K562 treated with DMSO at 1 percent for 24 hours (cell line): ENCODE measurements around the gene ZNF667. TPM values are rescaled to one million over a fixed set of nuclear protein-coding genes. Genes with fewer than 3 reads are reported as not detected.

Source experiments
- total RNA-seq: library from RNA; unstranded; fragments of 300-600 nt; gene quantifications from 2 replicates; pipeline ENCODE4 v1.2.3, GENCODE V29; 2022; ENCODE audit warnings: low read depth; ENCODE audit not compliant: insufficient read depth

Gene ZNF667
- not detected in 2 replicates for total RNA-seq

DNA sequence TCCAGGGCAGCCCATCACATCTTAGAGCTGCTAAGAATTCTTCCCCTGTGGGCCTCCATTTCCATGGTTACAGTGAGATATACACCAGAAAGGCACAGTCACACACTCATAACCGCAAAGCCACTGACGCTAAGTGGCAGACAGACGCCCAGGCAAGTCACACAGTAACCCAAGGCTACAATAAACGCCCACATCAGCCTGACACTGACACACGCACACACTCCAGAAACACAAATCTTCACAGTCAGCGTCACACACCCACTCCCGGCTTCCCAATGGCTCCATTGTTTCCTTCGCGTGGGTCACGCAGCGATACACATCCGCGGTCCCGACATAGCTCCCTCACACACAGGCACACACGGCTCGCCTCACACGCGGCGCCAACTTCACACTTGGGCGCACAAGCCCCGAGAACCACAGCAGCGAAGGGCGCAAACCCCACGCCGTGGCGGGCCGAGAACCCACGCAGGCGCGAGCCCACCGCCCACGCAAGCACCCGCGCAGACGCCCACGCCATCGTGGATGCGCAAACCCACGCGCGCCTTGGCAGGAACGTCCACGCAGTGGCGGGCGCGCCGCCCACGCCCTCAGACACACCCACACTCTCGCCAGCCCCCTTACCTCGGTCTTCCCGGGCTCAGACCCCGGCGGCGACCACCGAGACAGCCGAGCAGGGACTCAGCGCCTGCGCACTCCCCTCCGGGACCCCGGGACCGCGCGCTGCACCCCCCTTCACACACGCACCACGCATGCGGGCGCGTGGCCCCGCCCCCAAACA, at the start of gene ZNF667:
Gene ZNF667 (minus strand): TSS at position 695 of the 778 bp plus-strand sequence. CDS start 14,975 bp downstream, outside the sequence.

DNA sequence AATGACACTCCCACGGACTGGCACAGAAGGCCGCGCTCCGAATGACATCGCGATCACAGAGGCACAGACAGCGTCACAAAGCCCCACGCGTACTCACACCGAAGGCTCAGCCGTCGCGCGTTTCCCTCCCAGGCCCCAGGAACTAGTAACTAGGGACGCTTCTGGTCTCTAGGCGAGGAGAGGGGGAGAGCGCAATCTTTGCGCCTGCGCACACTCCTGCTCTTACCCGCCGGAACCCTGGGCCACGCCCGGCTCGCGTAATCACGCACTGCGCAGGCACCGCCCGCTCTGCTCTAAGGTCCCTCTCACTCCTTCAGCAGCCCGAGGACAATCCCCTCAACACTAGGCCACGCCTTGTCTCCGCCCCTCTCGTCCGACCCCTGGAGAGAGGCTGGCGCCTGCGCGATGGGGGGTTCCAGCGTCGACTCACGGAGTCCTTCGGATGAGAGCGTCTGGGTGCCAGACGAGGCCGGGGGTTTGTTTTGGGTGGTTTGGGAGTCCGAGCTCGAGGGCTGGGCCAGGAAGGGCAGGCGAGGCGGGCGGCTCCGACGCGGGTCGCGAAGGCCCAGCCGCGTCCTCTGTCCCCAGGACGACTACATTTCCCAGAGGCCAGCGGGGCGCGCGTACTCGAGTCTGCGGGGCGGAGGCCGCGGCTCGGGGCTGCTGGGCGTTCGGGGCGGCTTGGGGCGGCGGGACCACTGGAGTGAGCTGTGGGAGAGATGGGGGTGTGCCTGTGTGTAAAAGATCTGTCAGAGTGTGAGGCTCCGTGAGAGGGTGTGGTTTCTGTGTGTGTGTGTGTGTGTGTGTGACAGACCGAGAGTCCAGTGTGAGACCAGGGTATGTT, 30.5 kb upstream of the ZNF667 start, which contains the start of gene ZNF471:
Gene ZNF471 (plus strand): TSS at position 410 of the 844 bp plus-strand sequence. CDS start 3,717 bp downstream, outside the sequence.

DNA sequence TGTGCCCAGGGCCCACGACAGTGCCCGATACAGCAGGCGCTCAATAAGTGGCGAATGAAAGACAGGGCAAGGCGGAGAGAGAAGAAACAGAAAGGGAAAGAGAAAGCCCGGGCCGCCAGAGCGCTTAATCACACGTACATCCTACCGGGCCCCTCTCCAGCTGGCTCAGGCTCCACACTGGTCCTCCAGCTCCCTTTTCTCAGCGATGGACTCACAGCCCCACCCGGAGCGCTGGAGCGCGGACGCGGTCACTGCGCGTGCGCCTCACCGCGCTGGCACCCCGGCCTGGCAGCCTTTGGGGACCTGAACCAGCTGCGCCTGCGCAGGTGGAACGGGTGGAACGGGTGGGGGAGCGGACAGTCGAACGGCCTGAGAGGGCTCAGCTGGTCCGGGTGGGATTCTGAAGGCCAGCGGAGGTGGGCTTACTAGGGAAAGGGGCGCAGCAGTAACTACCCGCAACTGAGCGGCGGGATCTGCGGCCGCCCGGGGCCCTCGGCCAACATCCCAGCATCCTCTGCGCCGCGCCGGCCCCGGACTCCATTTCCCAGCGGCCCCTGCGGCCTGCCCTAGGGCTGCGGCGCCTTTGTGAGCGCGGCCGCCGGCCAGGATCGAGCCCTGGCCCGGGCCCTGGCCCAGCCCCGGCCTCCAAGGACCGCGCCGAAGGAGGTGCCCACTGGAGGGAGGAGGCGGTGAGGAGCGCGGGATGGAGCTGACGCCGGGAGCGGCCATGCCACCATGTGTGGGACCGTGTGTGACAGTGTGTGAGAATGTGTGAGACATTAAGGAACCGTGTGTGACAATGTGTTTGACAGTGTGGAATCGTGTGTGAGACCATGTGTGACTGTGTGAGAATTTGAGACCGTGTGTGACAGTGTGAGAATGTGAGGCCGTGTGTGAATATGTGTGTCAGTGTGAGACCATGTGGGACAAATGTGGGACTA, 73.1 kb downstream of the ZNF667 start, which contains the start of gene ZNF583:
Gene ZNF583 (plus strand): TSS at position 569 of the 941 bp plus-strand sequence. CDS start 2,783 bp downstream, outside the sequence.

DNA sequence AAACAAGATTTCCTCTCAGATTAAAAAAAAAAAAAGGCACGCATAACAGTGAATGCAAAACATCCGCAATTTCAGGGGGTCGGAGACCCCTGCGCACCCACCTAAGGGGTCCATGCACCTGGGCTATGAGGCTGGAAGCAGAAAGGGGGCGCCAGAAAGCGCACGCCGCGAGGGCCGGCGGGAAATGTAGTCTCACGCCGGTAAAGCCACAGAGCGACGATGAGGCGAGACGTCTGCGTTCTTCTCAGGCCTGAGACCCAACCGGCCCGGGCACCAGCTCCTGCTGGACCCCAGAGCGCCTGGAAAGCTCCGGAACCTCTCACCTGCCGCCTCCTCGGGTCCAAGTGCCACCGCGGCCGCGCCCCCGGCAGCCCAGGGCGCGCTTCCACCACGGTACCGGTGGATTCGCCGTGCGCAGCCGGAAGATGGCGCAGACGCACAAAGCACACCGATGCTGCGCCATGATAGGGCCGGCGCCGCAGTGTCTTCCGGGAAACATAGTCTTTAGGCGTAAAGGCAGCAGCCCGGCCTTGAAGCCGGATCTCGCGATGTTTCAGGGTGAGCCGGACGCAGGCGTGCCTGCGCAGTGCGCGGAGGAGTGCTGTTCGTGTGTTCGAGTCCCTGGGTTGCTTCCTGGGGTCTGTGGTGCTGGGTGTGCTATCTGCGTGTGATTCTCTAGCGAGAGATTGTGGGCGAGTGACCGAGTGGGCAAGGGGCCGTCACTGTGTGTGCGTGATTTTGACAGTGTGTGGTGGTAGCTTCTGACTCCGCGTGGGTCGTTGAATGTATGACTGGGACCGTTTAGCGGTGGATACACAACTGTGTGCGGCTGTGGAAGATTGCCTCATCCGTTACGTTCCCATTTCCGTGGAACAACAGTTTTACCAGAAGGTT, 83.8 kb downstream of the ZNF667 start, which contains the start of gene ZNF582:
Gene ZNF582 (minus strand): TSS at position 416 of the 894 bp plus-strand sequence. CDS start 1,782 bp downstream, outside the sequence.

Other genes with a start within 250 kb of the ZNF667 start
- not detected in 2 replicates for gene EDDM13, start 204.6 kb downstream of the ZNF667 start, total RNA-seq
- gene ZSCAN5A, start 162.5 kb downstream of the ZNF667 start, total RNA-seq: 6.4 and 11.1 TPM in 2 replicates
- 1.3 and 2.1 TPM in 2 replicates for gene ZNF582, start 83.8 kb downstream of the ZNF667 start, total RNA-seq
- gene ZNF583, start 73.0 kb downstream of the ZNF667 start, total RNA-seq: 0.78 and 0.86 TPM in 2 replicates
- gene ZNF471, start 30.5 kb upstream of the ZNF667 start, total RNA-seq: not detected in 2 replicates
- gene ZFP28, start 61.6 kb upstream of the ZNF667 start, total RNA-seq: not detected in 2 replicates
- not detected in 2 replicates for gene ZNF470, start 90.1 kb upstream of the ZNF667 start, total RNA-seq
- 0.14 and 0.27 TPM in 2 replicates for gene ZNF71, start 118.0 kb upstream of the ZNF667 start, total RNA-seq
- not detected in 2 replicates for gene SMIM17, start 165.8 kb upstream of the ZNF667 start, total RNA-seq
- gene ZNF835, start 194.4 kb upstream of the ZNF667 start, total RNA-seq: not detected in 2 replicates